IPS-20b (cell line): ENCODE data around the gene RAD51B.

Source experiments
- H3K27ac ChIP-seq: one replicate; pipeline ENCODE4 v1.5.1; 2013; ENCODE audit warnings: low read length
- H3K27me3 ChIP-seq: 2 replicates; pipeline ENCODE4 v1.6.1; 2013; ENCODE audit warnings: mild to moderate bottlenecking, low read length, inconsistent platforms; ENCODE audit not compliant: insufficient read depth
- H3K36me3 ChIP-seq: 2 replicates; pipeline ENCODE4 v1.6.1; 2013; ENCODE audit warnings: low read depth, mild to moderate bottlenecking, inconsistent platforms, low read length, moderate library complexity; ENCODE audit not compliant: insufficient read depth
- H3K4me1 ChIP-seq: 2 replicates; pipeline ENCODE4 v1.6.1; 2013; ENCODE audit warnings: mild to moderate bottlenecking, control low read depth, inconsistent platforms, low read length, moderate library complexity; ENCODE audit not compliant: insufficient read depth
- H3K4me3 ChIP-seq: 2 replicates; pipeline ENCODE4 v1.5.1; 2013; ENCODE audit warnings: mild to moderate bottlenecking, low read length, inconsistent platforms
- H3K9ac ChIP-seq: 2 replicates; pipeline ENCODE4 v1.6.1; 2013; ENCODE audit warnings: low read depth, mild to moderate bottlenecking, inconsistent platforms, low read length, moderate library complexity
- H3K9me3 ChIP-seq: 2 replicates; pipeline ENCODE4 v1.6.1; 2013; ENCODE audit warnings: mild to moderate bottlenecking, low read depth, low read length, inconsistent platforms; ENCODE audit not compliant: insufficient read depth

RAD51B gene

GRCh38 chr14:68586896-68587751 is 767.5 kb downstream of the RAD51B start:
- H3K36me3 ChIP-seq = no peaks in the 10 kb centered on the region
- H3K9ac ChIP-seq = no peak overlapping the region
- no peak overlapping the region for H3K27ac ChIP-seq
- no peaks in the 10 kb centered on the region for H3K9me3 ChIP-seq
- no peak overlapping the region for H3K4me3 ChIP-seq
- H3K4me1 ChIP-seq = peaks cover 41% of the 10 kb centered on the region; the same call in 1 of the 2 replicates
- no peaks in the 10 kb centered on the region for H3K27me3 ChIP-seq

DNA sequence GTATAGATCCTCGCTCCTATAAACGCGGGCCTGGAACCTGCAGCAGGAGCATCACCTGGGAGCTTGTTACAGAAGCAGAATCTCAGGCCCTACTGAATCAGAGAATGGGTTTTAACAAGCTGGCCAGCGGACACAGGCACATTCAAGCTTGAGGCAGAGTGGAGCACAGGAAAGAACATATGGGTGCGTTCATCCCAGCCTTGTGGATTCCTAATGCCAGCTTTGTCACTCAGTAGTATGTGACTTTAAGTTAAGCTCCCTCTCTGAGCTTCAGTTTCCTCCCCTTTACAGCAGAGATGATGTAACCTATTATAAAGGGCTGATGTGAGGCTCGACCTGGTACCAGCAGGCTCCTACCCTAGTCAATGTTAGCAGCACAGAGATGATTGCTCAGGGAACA is 768.4 kb downstream of the RAD51B start:
- Histone ChIP-seq H3K27ac (no peak overlapping the region), H3K9ac (no peak overlapping the region), H3K36me3 (no peaks in the 10 kb centered on the region), H3K4me1 (peaks cover 41% of the 10 kb centered on the region; the same call in 1 of the 2 replicates), H3K4me3 (no peak overlapping the region), H3K9me3 (no peaks in the 10 kb centered on the region), H3K27me3 (no peaks in the 10 kb centered on the region)

GRCh38 chr14:68589447-68590200 is 770.0 kb downstream of the RAD51B start:
- H3K4me3 ChIP-seq = no peak overlapping the region
- no peaks in the 10 kb centered on the region for H3K36me3 ChIP-seq
- H3K27me3 ChIP-seq = no peaks in the 10 kb centered on the region
- H3K27ac ChIP-seq = no peak overlapping the region
- H3K9ac ChIP-seq = no peak overlapping the region
- no peaks in the 10 kb centered on the region for H3K9me3 ChIP-seq
- H3K4me1 ChIP-seq = peaks cover 46% of the 10 kb centered on the region

DNA sequence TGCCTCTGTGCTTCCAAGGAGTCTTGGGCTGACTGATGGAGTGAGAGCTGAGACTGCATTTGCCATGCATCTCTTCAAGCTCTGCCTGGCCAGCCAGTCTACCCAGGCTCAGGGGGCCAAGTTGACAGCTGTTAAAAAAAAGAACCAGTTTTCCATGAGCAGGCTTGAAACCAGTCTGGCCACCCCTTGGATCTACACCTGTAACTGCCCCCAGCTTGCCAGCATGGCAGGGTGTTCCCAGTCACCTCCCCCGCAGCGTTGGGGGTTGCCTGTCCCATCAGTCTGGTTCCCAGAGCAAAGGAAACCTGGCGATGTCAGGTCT is 770.6 kb downstream of the RAD51B start:
- H3K27me3 ChIP-seq = no peaks in the 10 kb centered on the region
- no peak overlapping the region for H3K9ac ChIP-seq
- H3K36me3 ChIP-seq = no peaks in the 10 kb centered on the region
- peaks cover 46% of the 10 kb centered on the region for H3K4me1 ChIP-seq
- no peak overlapping the region for H3K4me3 ChIP-seq
- H3K27ac ChIP-seq = no peak overlapping the region
- no peaks in the 10 kb centered on the region for H3K9me3 ChIP-seq

DNA sequence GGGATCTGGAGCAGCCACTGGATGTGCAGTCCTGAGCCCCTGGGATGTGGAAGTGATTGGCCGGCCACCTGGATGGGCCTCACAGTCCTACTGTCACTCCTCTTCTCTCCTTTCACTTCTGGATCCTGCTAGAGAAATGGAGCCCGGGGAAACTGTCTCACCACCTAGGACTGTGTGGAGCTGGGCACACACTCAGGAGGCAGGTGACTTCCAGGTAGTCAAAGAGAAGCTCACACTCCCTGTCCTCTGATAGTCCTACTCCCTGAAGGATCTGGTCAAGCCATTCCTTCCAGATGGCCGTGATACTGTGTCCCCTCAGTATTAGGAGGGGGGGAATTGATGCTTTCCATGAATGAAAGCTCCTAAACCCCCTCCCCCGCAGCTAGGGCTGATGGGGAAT is 772.2 kb downstream of the RAD51B start:
- no peak overlapping the region for H3K9ac ChIP-seq

DNA sequence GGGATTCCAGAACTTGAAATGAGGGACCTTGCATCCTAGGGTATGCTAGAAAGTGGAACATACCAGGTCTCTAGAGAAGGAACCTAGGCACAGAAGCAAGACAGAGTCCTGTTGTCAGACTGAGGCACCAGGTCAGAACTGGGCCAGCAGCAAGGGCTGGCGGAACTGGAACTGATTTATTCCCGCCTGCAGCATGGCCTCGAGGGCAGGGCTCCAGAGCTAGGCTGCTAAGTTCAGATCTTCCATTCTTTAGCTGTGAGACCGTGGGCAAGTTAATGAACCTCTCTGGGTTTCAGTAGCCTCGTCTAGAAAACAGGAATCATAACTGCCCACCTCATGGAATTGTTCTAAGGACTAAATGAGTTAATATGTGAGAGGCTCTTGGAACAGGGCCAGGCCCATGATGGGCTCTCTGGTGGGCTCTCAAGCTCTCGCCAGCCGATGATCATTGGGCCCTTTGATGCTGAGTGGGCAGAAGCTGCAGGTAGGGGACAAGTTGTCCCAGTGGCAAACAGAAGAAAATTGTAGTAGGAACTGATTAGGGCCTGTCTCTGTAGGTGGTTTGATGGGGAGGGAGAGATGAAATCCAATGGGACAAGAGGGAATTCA is 773.5 kb downstream of the RAD51B start:
- Histone ChIP-seq H3K9ac (no peak overlapping the region), H3K27me3 (no peaks in the 10 kb centered on the region), H3K27ac (no peak overlapping the region), H3K9me3 (no peaks in the 10 kb centered on the region), H3K4me3 (no peak overlapping the region), H3K4me1 (peaks cover 28% of the 10 kb centered on the region), H3K36me3 (no peaks in the 10 kb centered on the region)

More for the DNA sequence above, 772.2 kb downstream of the RAD51B start:
- Histone ChIP-seq H3K9me3 (no peaks in the 10 kb centered on the region), H3K4me3 (no peak overlapping the region), H3K36me3 (no peaks in the 10 kb centered on the region), H3K4me1 (peaks cover 40% of the 10 kb centered on the region), H3K27ac (no peak overlapping the region), H3K27me3 (no peaks in the 10 kb centered on the region)

DNA sequence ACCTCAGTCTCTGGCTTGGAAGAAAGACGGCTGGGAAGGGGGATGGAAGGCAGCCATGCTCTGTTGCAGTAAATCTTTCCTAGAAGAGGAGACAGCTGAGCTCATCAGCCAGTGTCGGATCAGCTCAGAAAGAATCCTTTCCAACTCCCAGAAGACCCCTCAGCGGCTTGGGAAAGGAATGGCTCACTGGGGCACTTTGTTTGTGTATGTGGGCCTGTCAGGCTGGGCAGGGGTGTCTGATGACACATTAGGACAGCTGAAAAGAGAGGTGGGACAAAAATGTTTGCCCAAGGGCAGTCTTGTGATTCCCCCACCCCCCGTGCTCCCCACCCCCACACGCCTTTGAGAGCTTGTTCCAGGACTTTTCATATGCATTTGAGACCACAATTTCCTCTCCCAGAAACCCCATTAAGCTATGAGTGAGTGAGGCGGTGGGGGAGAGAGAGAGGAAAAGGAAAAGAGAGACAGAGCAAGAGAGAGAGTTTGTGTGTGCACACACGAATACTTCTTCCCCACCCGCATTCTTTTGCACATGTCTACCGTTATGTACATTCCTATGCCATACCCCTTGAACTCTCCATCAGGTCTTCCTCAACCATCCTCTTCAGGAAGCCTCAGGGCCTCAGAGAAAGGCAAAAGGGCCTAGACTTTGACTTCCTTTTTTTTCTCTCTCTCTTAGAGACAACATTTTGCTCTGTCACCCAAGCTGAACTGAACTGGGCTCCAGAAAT is 774.4 kb downstream of the RAD51B start:
- no peaks in the 10 kb centered on the region for H3K9me3 ChIP-seq

GRCh38 chr14:68594737-68595380 is 775.3 kb downstream of the RAD51B start:
- Histone ChIP-seq H3K36me3 (no peaks in the 10 kb centered on the region), H3K9ac (no peak overlapping the region), H3K4me3 (no peak overlapping the region), H3K4me1 (peaks cover 11% of the 10 kb centered on the region), H3K27ac (no peak overlapping the region), H3K27me3 (no peaks in the 10 kb centered on the region), H3K9me3 (no peaks in the 10 kb centered on the region)

More for the DNA sequence above, 774.4 kb downstream of the RAD51B start:
- H3K4me3 ChIP-seq = no peak overlapping the region
- no peak overlapping the region for H3K9ac ChIP-seq
- peaks cover 19% of the 10 kb centered on the region for H3K4me1 ChIP-seq
- H3K27me3 ChIP-seq = no peaks in the 10 kb centered on the region
- no peak overlapping the region for H3K27ac ChIP-seq
- H3K36me3 ChIP-seq = no peaks in the 10 kb centered on the region

DNA sequence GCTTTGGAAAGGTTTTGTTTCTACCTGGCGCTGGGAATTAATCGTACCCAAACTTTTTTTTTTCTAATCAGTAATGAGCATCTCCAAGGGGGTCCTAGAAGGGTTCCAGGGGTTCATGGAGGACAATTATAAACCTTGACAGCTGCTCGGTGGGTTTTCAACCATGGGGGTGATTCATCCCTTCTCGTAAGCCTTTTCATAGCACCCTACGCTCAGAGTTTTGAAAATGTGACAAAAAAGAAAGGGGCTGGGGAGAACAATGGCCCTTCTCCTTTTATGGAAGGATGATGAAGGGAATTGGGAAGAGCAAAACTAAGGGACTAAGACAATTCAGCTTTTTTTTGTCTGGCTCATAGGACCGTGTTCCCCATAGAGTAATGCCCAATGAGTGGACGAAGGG is 776.6 kb downstream of the RAD51B start:
- no peaks in the 10 kb centered on the region for H3K36me3 ChIP-seq
- peaks cover 11% of the 10 kb centered on the region for H3K4me1 ChIP-seq

DNA sequence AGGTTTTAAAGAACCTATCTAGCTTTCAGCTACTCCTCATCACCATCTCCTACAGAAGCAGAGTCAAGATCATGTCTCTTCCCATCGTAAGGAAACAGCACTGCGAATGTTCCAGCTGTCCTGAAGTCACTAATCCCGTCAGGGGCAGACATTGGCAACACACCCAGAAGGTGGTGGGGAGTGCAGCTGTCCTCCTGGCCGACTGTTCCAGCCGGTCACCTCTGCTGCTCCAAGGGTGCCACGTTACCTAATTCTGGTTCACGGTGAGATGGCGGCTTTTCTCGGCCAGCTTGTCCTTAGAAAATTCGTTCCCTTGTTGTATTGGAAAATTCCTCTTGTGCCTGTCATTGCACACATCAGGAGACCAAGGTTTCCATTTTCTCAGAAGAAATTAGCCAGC is 777.1 kb downstream of the RAD51B start:
- Histone ChIP-seq H3K27me3 (no peaks in the 10 kb centered on the region), H3K9me3 (no peaks in the 10 kb centered on the region), H3K9ac (0 out of 2 replicates have a peak overlapping the region, but pooled peaks have one; percentile 31), H3K4me3 (no peak overlapping the region), H3K4me1 (peaks cover 11% of the 10 kb centered on the region), H3K27ac (no peak overlapping the region), H3K36me3 (no peaks in the 10 kb centered on the region)

More for the DNA sequence above, 776.6 kb downstream of the RAD51B start:
- Histone ChIP-seq H3K9ac (0 out of 2 replicates have a peak overlapping the region, but pooled peaks have one; percentile 31), H3K9me3 (no peaks in the 10 kb centered on the region), H3K27me3 (no peaks in the 10 kb centered on the region), H3K4me3 (no peak overlapping the region), H3K27ac (no peak overlapping the region)

DNA sequence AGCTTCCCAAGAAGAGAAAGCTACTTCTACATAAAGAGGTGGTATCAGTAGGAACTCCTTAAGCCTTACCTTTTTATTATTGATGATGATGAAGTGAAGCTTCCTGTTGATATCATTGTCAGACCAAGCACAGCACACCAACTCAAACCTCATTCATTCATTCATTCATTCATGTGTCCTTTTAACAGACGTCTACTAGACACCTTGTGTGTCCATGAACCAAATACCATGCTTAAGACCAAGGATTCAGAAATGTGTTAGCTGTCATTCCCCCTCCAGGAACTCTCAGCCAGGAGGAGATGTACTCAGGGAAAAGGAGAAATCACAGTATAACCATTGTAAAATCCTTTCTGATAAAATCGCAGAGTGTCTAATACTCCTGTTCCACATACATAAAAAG is 778.5 kb downstream of the RAD51B start:
- Histone ChIP-seq H3K27ac (no peak overlapping the region), H3K27me3 (no peaks in the 10 kb centered on the region), H3K9me3 (no peaks in the 10 kb centered on the region), H3K4me3 (no peak overlapping the region), H3K36me3 (no peaks in the 10 kb centered on the region), H3K9ac (no peak overlapping the region), H3K4me1 (peaks cover 11% of the 10 kb centered on the region)
